Measurements from ENCODE around the gene HPS1. TPM values are rescaled to one million over a fixed set of nuclear protein-coding genes. Genes with fewer than 3 reads are reported as not detected.

The HPS1 gene
- total RNA-seq, 1 experiment from 2014 or later: 47.4 TPM

DNA sequence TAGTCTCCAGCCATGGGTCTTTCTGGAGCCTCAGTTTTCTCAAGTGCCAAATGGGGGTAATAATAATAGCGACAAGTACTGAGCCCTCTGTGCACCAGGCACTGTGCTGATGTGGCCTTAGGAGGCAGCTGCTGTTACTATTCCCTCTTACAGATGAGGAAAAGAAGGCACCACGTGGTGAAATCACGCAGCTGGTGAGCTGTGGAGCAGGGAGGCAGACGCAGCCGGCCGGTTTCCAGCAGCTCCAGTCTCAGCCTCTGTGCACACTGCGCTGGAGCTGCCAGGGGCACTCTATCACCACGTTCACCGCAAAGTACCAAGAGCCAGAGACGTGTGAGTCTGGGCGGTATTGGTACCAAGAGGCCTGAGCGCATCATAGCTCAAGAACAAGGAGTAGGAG is 41.3 kb downstream of the HPS1 start:
- peaks cover 5 to 8% of the 10 kb centered on the region in 2 experiments for H3K4me1 Mint-ChIP-seq
- Histone ChIP-seq H2AK5ac (ENCODE audit: insufficient read length, low read length) (no peak overlapping the region), H3T11ph (ENCODE audit: low read length) (no peak overlapping the region), H3K9me3 (ENCODE audit: control insufficient read depth, low read depth, low read length) (no peaks in the 10 kb centered on the region), H3K4me2 (ENCODE audit: insufficient read depth, insufficient read length, low read length) (no peak overlapping the region), H3K79me2 (ENCODE audit: insufficient read depth, low read length) (no peaks in the 10 kb centered on the region), H4K20me1 (ENCODE audit: control insufficient read depth, insufficient read depth, insufficient read length) (no peaks in the 10 kb centered on the region), H3K79me1 (ENCODE audit: insufficient read depth, low read depth, low read length, poor library complexity, severe bottlenecking) (no peaks in the 10 kb centered on the region), H2AFZ (ENCODE audit: low read length) (no peak overlapping the region), H4K5ac (ENCODE audit: insufficient read length, low read depth, low read length) (no peak overlapping the region), H3K23me2 (ENCODE audit: insufficient read length, low read depth, low read length, poor library complexity, severe bottlenecking) (no peaks in the 10 kb centered on the region), H2BK20ac (ENCODE audit: low read depth, low read length, poor library complexity, severe bottlenecking) (no peak overlapping the region), H3K27me3 (ENCODE audit: insufficient read depth, low read length) (no peaks in the 10 kb centered on the region), H3K9ac (ENCODE audit: extremely low read depth, insufficient read length, low read length) (no peak overlapping the region), H3K56ac (ENCODE audit: insufficient read length, low read depth, low read length) (no peak overlapping the region), H2BK12ac (ENCODE audit: insufficient read length, low read depth, low read length) (no peak overlapping the region), H2BK120ac (ENCODE audit: low read depth, low read length, poor library complexity, severe bottlenecking) (no peak overlapping the region), H3K27ac (ENCODE audit: insufficient read length, low read depth, low read length) (no peak overlapping the region), H3K23ac (ENCODE audit: insufficient read length, low read depth, low read length) (no peak overlapping the region), H3K18ac (ENCODE audit: insufficient read length, low read depth, low read length) (no peak overlapping the region), H4K91ac (ENCODE audit: insufficient read length, low read depth, low read length) (no peak overlapping the region), H4K8ac (replicated peaks; ENCODE audit: insufficient read length, low read depth, low read length) (no peak overlapping the region), H3K4ac (ENCODE audit: low read depth, low read length) (no peak overlapping the region), H3K4me1 (ENCODE audit: insufficient read depth, low read length) (no peaks in the 10 kb centered on the region; the same call in 1 of the 2 replicates), H3K14ac (ENCODE audit: insufficient read depth, low read length) (no peak overlapping the region), H2BK5ac (ENCODE audit: insufficient read length, low read length) (no peak overlapping the region), H2BK15ac (ENCODE audit: low read depth, low read length) (no peak overlapping the region)
- no peak overlapping the region for H3K4me3 Mint-ChIP-seq
- no peak for DNase-seq
- H3K9me3 Mint-ChIP-seq: no peaks in the 10 kb centered on the region
- H3K27ac Mint-ChIP-seq: no peak overlapping the region
- TF ChIP-seq CTCF (conservative IDR thresholded peaks at IDR 0.05): no peak
- no peaks in the 10 kb centered on the region for H3K27me3 Mint-ChIP-seq (ENCODE audit: low read depth)
- no CpG with 5 or more reads among the region's 12 CpGs for WGBS (ENCODE audit: extremely low coverage, insufficient read length, low lambda C conversion rate)
- no peaks in the 10 kb centered on the region; a peak in 2 of 7 replicates for H3K36me3 Mint-ChIP-seq (ENCODE audit: insufficient read depth in 1 of 3, low read depth in 3 of 3)
